IPS-NIHi11 (cell line): ENCODE results near the gene EDEM3.
"Not testable (repeated sequence)": the region's sequence is repeated elsewhere in the genome, so short reads cannot be mapped to it uniquely, and the experiment has no call there.

ENCODE experiments used
- DNase-seq: peaks from one replicate; pipeline ENCODE4 v3.0.0; 2012; ENCODE audit warnings: mixed read lengths, low spot score

The EDEM3 gene, protein sequence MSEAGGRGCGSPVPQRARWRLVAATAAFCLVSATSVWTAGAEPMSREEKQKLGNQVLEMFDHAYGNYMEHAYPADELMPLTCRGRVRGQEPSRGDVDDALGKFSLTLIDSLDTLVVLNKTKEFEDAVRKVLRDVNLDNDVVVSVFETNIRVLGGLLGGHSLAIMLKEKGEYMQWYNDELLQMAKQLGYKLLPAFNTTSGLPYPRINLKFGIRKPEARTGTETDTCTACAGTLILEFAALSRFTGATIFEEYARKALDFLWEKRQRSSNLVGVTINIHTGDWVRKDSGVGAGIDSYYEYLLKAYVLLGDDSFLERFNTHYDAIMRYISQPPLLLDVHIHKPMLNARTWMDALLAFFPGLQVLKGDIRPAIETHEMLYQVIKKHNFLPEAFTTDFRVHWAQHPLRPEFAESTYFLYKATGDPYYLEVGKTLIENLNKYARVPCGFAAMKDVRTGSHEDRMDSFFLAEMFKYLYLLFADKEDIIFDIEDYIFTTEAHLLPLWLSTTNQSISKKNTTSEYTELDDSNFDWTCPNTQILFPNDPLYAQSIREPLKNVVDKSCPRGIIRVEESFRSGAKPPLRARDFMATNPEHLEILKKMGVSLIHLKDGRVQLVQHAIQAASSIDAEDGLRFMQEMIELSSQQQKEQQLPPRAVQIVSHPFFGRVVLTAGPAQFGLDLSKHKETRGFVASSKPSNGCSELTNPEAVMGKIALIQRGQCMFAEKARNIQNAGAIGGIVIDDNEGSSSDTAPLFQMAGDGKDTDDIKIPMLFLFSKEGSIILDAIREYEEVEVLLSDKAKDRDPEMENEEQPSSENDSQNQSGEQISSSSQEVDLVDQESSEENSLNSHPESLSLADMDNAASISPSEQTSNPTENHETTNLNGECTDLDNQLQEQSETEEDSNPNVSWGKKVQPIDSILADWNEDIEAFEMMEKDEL

DNA sequence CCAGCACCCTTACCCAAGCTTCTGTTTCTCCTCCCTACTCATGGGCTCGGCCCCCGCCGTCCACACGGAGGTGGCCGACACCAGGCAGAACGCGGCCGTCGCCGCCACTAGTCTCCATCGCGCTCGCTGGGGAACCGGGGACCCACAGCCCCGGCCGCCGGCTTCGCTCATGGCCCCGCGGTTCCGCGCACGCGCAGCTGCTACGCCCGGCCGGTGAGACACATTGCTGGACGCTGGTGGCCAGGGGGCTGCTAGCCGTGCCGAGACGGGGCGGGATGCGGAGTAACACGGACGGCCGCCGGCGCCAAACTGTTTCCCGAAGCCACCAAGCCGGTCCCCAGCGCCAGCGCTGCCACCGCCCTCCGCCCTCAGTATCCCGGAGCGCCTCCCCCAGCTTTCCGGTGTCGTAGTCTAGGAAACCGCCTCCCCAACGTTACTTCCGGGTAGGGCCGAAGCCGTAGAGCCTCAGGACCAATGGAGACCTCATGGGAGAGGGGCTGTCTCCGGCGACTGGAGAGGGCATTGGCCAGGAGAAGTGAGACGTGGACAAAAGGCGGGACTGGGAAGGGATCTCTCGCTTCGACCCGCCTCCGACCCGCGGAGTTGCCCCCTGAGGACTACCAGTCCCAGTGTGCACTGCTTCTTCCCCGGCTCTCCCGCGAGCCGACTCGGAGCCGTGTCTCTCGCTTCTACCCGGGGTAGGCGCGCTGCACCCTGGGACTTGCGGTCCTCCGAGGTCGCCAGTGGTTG, at the start of gene EDEM3:
EDEM3 (minus strand) TSS at position 383 of the 750 bp plus-strand sequence; CDS start at position 171, 212 bp downstream.
- peak; percentile 98 for DNase-seq

DNA sequence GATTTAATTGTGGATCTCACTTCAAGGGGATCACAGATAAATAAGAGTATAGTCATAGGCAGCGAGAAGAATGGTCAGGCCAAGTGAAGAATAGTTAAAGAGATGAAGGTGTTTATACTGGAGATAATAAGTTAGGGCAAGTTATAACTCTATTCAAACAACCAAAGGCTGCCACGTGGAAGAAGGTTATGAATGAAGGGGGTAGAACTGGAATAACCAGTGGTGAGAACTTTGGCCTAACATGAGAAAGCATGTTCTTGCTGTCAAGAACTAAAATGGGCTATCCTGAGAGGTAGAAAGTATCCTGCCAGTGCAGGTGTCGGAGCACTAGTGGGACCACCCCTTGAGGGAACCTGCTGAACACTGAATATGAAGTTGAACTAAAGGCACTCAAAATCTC, 49.6 kb upstream of the EDEM3 start:
- no peak for DNase-seq

DNA sequence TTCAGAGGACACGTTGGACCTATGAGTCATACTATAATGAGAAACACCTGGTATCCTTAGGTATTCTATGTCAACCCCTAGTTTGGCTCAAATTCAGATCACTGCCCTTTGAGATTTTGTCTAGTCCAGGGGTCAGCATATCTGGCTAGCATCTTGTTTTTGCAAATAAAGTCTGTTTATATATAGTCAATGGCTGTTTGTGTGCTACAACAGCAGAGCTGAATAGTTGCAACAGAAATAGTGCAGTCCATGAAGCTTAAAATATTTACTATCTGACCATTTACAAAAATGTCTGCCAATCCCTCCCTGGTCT, 48.5 kb upstream of the EDEM3 start:
- DNase-seq = no peak

DNA sequence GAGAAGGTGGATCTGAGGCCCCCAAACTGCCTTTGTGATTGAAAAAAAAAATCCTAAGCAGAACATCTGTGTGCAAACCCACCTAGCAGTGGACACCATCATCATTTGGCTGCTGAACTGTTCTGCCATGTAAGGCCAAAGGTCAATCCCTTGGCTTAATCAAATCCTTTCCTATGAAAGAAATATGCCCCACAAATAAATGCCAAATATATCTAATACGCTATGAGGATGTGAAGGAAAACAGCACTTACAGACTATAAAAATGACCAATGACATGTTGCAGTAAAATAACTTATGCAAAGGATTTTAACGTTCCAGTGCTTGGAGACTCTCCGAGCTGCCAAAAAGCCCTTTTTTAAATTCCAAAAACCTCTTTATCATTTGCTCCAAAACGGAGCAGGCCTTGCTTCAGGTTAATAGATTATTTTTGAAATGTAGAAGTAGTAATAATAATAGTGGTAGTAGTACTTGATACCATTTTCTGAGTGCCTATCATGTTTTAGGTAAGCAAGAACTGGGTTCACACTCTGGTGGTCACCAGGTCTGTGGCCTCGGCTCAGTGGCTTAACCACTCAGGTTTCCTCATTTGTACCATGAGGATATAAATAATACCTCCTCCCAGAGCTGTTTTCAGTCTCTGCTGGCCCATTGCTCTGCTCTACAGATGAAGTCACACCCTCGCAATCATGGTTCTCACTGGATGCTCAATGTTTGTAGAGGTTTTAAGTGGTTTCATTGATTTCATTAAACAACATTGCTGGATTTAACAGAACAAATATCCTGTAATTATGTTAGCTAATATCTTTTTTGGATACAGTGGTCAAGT, 47.9 kb upstream of the EDEM3 start:
- no peak for DNase-seq

DNA sequence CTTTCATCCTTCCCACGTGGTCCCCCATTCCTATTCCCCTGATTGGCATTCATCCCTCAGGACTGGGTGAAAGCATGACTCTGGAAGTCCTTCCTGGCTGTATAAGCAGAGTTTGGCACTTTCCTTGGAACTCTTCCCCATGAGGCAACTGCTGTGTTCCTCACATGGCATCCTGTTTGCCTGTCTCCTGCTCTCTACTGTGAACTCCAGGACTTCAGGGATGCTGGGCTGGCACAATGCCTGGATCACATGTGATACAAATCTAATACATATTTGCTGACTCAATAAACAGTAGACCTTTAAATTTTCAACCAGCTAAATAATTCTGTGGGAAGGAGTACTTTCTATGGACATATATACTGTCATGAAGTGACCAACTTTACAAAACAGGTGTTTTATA, 46.8 kb upstream of the EDEM3 start:
- DNase-seq = no peak

DNA sequence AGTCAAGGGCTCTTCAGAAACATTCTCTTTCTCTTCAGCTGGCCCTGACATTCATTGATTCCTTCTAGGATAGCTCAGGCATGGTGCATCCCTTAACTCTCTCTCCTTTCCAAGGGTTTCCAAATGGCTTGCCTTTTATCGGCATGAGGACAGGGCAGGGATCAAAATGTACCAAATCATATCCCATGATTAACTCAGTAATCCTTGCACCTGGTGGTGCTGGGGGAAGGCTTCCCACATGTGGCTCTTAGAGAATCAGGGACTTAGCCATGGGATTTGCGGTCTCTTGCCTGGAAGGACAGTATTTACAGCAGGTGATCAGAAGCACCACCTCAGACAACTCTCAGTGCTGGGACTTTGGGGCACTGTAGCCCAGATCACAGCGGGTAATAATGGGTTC, 46.2 kb upstream of the EDEM3 start:
- no peak for DNase-seq

DNA sequence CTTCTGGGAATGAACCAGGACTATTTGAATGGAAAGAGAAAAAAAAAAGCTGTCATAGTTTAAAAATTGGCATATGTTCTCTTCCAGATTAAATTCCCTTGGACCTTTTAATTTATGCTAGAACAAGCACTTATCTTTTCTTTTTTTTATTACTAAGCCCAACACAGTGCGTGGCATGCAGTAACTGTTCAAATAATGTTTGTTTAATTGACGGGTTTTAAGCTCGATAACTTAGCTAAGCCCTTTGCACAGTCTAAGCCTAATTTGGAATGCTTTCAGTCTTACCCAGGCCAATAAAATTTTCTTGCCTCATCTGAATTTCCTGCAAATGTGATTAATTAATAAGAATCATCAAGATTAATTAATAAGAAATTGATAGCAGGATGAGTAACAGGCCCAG, 39.3 kb upstream of the EDEM3 start:
- DNase-seq = no peak

DNA sequence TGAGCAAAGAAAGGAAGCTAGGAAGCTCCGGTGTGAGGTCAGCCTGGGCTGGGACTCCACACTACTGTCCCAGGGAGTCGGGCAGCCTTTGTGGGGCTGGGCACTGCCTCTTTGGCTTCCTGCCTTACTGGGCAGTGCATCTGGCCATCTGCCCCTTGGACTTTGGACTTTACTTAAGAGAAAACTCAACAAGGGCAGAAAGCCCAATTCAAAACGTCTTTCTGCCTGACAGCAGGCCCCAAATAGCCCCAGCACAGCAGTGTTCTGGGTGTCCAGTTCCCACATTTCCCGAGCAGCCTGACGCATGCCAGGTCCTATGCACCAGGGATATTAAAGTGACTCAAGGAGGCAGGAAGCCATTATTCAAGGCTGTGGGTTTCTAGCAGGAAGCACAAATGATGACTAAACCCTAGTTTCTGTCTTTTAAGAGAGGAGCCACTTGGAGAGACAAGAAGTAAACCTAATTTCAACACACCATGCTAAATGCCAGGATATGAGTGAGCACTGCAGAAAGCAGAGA, 37.9 kb upstream of the EDEM3 start:
- no peak for DNase-seq

DNA sequence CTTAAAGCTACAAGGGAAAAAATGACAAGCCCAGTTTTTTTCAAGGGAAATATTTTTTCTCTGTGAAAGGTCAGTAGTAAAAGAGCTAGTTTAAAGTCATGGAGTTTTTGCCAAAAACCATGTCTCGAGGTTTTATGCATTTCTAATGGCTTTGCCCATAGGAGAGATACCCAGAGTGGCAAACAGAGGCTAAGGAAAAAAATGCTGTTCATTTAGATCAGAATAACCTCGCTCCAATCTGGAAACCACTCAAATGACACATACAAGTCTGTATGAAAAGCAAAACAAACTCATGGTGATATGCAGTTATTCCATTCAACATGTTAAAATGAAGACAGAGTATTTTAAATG, 36.9 kb upstream of the EDEM3 start:
- no peak for DNase-seq

DNA sequence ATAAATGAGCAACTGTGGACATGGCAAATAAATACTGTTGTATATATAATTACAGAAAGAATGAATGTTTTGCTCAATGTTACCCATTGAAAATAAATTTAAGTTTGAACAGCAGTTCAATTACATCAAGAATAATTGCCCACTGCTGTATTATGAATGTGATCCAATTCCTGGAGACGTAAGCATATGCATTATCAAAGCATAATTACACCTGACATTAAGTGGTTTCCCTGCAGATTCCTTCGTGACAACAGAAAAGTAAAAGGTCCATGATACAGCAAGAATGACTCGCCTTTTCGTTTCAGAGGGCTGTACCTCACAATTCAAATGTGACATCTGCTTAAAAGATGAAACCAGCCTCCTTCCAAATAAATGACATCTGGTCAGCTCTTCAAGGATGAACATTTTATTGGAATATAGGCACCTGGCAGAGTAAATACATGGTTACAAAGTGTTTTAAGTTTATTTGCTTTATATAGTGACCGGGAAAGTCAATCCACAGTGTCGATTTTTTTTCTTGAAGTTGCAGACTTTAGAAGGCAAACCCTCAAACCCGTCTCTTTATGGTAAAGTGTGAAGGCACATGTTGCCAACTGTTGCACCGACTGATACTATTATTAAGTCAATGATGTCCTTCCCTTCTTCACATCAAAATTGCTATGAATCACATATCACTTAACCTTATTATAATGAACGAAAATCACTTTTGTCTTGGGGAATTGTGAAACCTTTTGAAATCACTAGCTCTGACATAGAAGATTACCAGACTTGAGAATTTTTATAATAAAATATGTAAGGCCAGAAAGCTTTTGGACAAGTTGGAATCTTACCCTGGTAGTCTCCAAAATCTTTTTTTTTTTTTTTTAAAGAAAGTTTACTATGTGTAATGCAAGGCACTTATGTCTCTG, 36.2 kb upstream of the EDEM3 start:
- DNase-seq = no peak

DNA sequence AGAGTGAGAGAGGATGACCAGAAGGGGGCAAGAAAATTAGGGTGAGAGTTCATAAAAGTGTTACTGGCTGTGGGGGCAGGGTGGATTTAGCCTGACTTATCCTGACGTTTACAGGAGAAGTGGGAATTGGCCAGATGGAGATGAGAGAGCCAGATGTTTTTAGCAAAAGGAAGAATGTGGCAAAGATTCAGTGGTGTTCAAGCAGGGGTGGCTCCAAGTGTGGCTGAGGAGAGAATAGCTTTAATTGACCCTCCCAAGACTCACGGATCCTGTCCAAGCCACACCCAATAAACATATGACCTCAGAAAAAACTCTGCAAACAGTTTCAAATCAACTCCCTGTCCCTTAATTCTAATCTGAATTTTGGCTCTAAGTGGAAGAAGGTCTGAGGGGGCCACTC, 35.2 kb upstream of the EDEM3 start:
- DNase-seq = no peak

DNA sequence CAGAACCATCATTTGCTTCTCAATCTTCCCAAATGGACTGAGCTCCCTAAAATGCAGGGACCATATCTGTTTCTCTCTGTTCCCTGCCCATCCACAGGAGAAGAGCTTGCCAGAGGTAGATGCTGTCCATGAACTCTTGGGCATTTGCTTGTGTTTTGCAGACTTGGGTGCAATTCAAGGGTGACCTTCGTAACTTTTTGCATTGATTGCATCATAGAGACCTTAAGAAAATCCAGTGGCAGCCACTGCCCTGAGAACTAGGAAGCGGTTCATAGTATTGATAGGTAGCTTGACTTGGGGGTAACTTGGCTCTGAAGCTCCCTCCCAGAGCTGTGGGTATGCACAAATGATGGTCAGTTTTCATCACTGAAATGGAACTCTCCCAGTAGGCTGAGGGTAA, 34.3 kb upstream of the EDEM3 start:
- DNase-seq = no peak

DNA sequence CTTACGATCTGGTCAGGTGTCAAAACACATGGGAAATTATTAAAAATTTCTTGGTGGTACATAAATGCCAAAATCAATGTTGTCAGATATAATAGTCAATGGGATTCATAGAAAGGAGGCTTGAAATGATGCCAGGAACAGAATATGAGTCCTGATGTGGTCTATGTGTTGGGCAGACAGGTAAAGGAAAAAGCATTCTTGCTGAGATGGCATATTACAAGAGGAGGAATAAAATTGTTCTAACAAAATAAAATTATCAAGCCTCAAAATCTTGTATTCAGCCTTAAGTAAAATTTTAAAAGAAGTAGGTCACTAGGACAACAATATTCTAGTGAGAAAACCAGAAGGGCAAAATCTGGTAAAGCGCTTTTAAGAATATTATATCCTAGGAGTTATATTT, 30.9 kb upstream of the EDEM3 start:
- no peak for DNase-seq

DNA sequence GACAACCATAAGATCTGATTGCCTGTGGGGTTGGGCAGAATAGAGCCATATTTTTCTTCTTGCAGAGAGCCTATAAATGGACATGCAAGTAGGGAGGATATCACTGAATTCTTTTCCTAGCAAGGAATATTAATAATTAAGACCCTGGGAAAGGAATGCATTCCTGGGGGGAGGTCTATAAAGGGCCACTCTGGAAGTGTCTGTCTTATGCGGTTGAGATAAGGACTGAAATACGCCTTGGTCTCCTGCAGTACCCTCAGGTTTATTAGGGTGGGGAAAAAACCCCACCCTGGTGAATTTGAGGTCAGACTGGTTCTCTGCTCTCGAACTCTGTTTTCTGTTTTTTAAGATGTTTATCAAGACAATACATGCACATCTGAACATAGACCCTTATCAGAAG, 29.1 kb upstream of the EDEM3 start:
- DNase-seq = not testable (repeated sequence)

DNA sequence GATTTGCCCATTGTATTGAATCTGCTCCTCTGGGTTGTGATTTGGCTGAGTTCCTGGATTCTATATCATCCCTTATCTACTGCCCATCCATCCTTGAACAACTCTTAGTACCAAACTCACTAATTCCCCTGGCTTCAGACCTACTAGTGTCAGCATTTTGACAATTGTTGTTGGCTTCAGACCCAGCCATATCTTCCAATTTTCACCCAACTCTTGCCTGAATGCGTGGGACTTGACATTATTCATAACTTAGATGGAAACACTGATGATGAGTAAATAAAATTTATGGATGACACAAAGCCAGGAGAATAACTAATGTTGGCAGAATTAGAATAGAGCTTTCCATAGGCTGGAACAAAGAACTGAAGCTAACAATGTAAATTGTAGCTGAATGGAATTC, 27.3 kb upstream of the EDEM3 start:
- no peak for DNase-seq

DNA sequence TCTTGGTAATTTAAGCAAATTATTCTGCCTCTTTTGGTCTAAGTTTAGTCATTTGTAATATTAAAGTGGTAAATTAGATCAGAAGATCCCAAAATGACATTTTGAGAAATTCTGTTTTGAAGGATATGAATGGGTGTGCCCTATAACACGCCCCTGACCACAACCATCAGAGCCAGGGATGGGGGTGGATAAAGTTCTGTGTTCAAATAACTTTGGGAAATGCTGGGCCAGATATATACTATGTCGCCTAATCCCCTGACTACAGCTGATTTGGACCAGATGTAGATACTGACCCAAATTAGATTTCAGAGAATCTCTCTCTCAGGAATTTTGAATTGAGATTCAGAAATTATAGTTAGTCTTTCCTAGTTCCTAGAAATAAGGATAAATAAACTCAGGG, 21.2 kb upstream of the EDEM3 start:
- DNase-seq = no peak

DNA sequence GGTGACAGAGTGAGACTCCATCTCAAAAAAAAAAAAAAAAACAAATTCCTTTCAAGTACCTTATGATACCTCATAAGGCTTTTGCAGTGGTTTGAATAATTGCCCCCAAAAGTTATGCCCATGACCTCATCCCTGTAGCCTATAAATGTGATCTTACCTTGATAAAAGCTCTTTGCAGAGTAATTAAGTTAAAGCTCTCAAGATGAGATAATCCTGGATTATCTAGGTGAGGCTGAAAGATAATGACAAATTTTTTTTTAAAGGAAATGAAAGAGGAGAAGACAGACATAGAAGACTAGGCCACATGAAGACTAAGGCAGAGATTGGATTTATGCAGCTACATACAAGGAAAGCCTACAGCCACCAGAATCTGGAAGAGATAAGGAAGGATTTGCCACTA, 20.7 kb upstream of the EDEM3 start:
- no peak for DNase-seq

DNA sequence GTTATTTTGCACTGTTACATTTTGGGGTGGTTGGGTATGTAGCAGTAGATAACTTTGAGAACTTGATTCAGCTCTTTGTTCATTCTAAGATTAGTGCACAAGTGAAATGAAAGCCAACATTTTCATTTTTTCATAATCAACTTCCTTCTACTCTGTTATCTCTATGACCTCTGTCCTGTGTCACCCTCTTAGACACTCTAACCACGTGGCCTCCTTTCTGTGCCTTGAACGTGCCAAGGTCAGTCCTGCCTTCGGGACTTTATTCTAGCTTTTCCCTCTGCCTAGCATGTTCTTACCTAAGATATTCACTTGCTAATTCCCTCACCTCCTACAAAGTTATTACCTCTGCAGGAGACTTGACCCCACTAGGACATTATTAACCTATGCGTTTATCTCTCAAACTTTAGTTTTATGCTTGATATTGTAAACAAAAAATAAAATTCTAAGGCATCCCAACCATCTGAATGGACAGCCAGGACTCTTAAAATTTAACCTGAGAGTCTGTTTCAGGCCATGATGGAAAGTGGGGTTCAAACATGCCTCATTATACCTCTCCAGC, 19.2 kb upstream of the EDEM3 start:
- no peak for DNase-seq

DNA sequence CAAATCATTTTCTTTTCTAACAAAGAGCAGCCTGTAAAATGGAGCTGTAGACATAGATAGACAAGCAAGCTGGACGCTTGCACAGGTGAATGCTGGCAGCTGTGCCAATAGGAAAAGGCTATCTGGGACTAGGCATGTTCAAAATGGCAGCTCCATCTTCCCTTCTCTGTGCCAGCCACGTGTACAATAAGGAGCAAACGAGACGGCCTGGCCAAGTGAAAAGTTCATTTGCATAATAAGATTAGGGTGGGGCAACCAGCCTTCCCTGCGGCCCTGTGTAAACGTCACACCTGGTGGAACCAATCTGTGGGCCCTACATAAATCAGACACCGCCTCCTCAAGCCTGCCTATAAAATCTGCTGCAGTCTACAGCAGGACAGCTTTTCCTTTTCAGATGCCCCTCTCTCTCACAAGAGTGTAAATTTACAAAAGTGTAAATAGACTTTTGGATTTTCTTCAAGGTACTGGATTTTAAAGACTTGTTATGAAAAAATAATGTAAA, 16.6 kb upstream of the EDEM3 start:
- DNase-seq = no peak
